Activated CD4-positive, alpha-beta T cell treated with anti-CD3 and anti-CD28 coated beads for 1 hour (primary cell): ENCODE results near the gene RNFT2.

Experiments
- DNase-seq: peaks from one replicate; pipeline ENCODE4 v3.0.0-alpha.2; 2020

Gene RNFT2

GRCh38 chr12:116737774-116738657 is at the start of gene RNFT2, which contains the start of gene SPRING1:
Gene RNFT2 (plus strand): TSS chr12:116738315. CDS start chr12:116740498, 2,183 bp downstream.
Gene SPRING1 (minus strand): TSS chr12:116738069. CDS start chr12:116737900, 169 bp downstream.
- DNase-seq, result peak; percentile 97

- no peak for DNase-seq
Observed at GRCh38 chr12:116689521-116689920, 48.6 kb upstream of the RNFT2 start.

- DNase-seq, result no peak
Observed at GRCh38 chr12:116689979-116690744, 48.0 kb upstream of the RNFT2 start.

GRCh38 chr12:116691205-116691604 is 46.9 kb upstream of the RNFT2 start:
- DNase-seq, result no peak

GRCh38 chr12:116691636-116692035 is 46.5 kb upstream of the RNFT2 start:
- no peak for DNase-seq

- no peak for DNase-seq
Observed at GRCh38 chr12:116692605-116693004, 45.5 kb upstream of the RNFT2 start.

GRCh38 chr12:116693286-116694227 is 44.6 kb upstream of the RNFT2 start:
- no peak for DNase-seq

- DNase-seq, result no peak
Observed at GRCh38 chr12:116694653-116695463, 43.3 kb upstream of the RNFT2 start.

GRCh38 chr12:116695464-116695725 is 42.7 kb upstream of the RNFT2 start:
- DNase-seq, result no peak

GRCh38 chr12:116697305-116697704 is 40.8 kb upstream of the RNFT2 start:
- DNase-seq, result no peak

GRCh38 chr12:116697716-116698115 is 40.4 kb upstream of the RNFT2 start:
- DNase-seq, result no peak

GRCh38 chr12:116698116-116698515 is 40.0 kb upstream of the RNFT2 start:
- no peak for DNase-seq

GRCh38 chr12:116698554-116699075 is 39.5 kb upstream of the RNFT2 start:
- no peak for DNase-seq

- no peak for DNase-seq
Observed at GRCh38 chr12:116700066-116700465, 38.0 kb upstream of the RNFT2 start.

GRCh38 chr12:116701432-116701831 is 36.7 kb upstream of the RNFT2 start:
- DNase-seq, result no peak

GRCh38 chr12:116703214-116703795 is 34.8 kb upstream of the RNFT2 start:
- peak; percentile 48 for DNase-seq

- no peak for DNase-seq
Observed at GRCh38 chr12:116707751-116708150, 30.4 kb upstream of the RNFT2 start.

- peak; percentile 36 for DNase-seq
Observed at GRCh38 chr12:116708826-116709756, 29.0 kb upstream of the RNFT2 start.

GRCh38 chr12:116709768-116710167 is 28.3 kb upstream of the RNFT2 start:
- no peak for DNase-seq
